RKO (cell line): ENCODE results near the gene USP15.

Experiments used
- DNase-seq: peaks from one replicate; pipeline ENCODE4 v3.0.0-alpha.2; 2016; ENCODE audit warnings: low spot score

USP15 gene

GRCh38 chr12:62259993-62260732 is at the start of gene USP15:
Gene USP15 (plus strand): TSS chr12:62260404. CDS start chr12:62260415, 11 bp downstream.
- DNase-seq, result peak; percentile 96

GRCh38 chr12:62210422-62210821 is 49.8 kb upstream of the USP15 start:
- peak; percentile 58 for DNase-seq

GRCh38 chr12:62211510-62211909 is 48.7 kb upstream of the USP15 start:
- DNase-seq, result no peak

- no peak for DNase-seq
Measured at GRCh38 chr12:62214846-62215245, 45.4 kb upstream of the USP15 start.

- no peak for DNase-seq
Measured at GRCh38 chr12:62215506-62215905, 44.7 kb upstream of the USP15 start.

- no peak for DNase-seq
Measured at GRCh38 chr12:62217466-62218194, 42.6 kb upstream of the USP15 start.

GRCh38 chr12:62221107-62221506 is 39.1 kb upstream of the USP15 start:
- DNase-seq, result no peak

- DNase-seq, result no peak
Measured at GRCh38 chr12:62224601-62225000, 35.6 kb upstream of the USP15 start.

GRCh38 chr12:62227091-62227490 is 33.1 kb upstream of the USP15 start:
- DNase-seq, result no peak

GRCh38 chr12:62230652-62231051 is 29.6 kb upstream of the USP15 start:
- DNase-seq, result no peak

GRCh38 chr12:62232143-62232729 is 28.0 kb upstream of the USP15 start:
- DNase-seq, result no peak

- no peak for DNase-seq
Measured at GRCh38 chr12:62233805-62234204, 26.4 kb upstream of the USP15 start.

GRCh38 chr12:62239571-62239970 is 20.6 kb upstream of the USP15 start:
- DNase-seq, result no peak

- no peak for DNase-seq
Measured at GRCh38 chr12:62247281-62248045, 12.7 kb upstream of the USP15 start.

GRCh38 chr12:62248873-62249272 is 11.3 kb upstream of the USP15 start:
- DNase-seq, result no peak

GRCh38 chr12:62249419-62249818 is 10.8 kb upstream of the USP15 start:
- DNase-seq, result no peak

GRCh38 chr12:62250671-62251608 is 9.3 kb upstream of the USP15 start:
- DNase-seq, result no peak

GRCh38 chr12:62251609-62251958 is 8.6 kb upstream of the USP15 start:
- DNase-seq, result no peak

GRCh38 chr12:62252576-62252975 is 7.6 kb upstream of the USP15 start:
- no peak for DNase-seq

GRCh38 chr12:62254967-62255366 is 5.2 kb upstream of the USP15 start:
- no peak for DNase-seq

- peak; percentile 20 for DNase-seq
Measured at GRCh38 chr12:62256408-62257096, 3.7 kb upstream of the USP15 start.
